ENCODE results near the gene DNALI1. TPM values are rescaled to one million over a fixed set of nuclear protein-coding genes. Genes with fewer than 3 reads are reported as not detected.

The DNALI1 gene
- total RNA-seq = 11.5 TPM in 2 replicates
- polyA plus RNA-seq = 33.1 and 38.8 TPM in 2 replicates

- Histone ChIP-seq H3K9me2 (replicated peaks; ENCODE audit: insufficient read depth) (no peaks in the 10 kb centered on the region), H3K9me3 (ENCODE audit: low read depth) (no peaks in the 10 kb centered on the region), H3K4me1 (ENCODE audit: insufficient read depth) (peaks cover 32% of the 10 kb centered on the region), H3K4me2 (peak within 1 kb of the TSS; percentile 88), H4K20me1 (ENCODE audit: insufficient read depth, poor library complexity, severe bottlenecking) (peaks cover 3% of the 10 kb centered on the region), H3K79me2 (peaks cover 27% of the 10 kb centered on the region), H3K36me3 (replicated peaks; ENCODE audit: insufficient read depth, low read depth) (no peaks in the 10 kb centered on the region), H3K27me3 (no peaks in the 10 kb centered on the region), H3K4me3 (peak within 1 kb of the TSS; percentile 72), H3K27ac (peak within 1 kb of the TSS; percentile 67), H2AFZ (peak within 1 kb of the TSS; percentile 88)
- TF ChIP-seq EZH2phosphoT487 (IDR thresholded peaks at IDR 0.05; ENCODE audit: low read depth, severe bottlenecking, unreplicated experiment) (no peak), CTCF (IDR thresholded peaks at IDR 0.05; ENCODE audit: poor library complexity) (no peak), EZH2 (IDR thresholded peaks at IDR 0.05; ENCODE audit: borderline replicate concordance) (no peak)
- DNase-seq (ENCODE audit: low spot score) = peak; percentile 96
- WGBS (ENCODE audit: low lambda C conversion rate, missing lambda C conversion rate) = 8% methylated on average over 31 of the region's 31 CpGs
Measured at GRCh38 chr1:37556712-37557196, at the start of gene DNALI1. Gene DNALI1 (plus strand): TSS chr1:37556940. CDS start chr1:37556995, 55 bp downstream.

- peaks cover 8% of the 10 kb centered on the region for H4K20me1 ChIP-seq (ENCODE audit: insufficient read depth, poor library complexity, severe bottlenecking)
- no peak overlapping the region for H3K4me2 ChIP-seq
- no peak overlapping the region for H3K4me3 ChIP-seq
- H3K9me2 ChIP-seq (replicated peaks; ENCODE audit: insufficient read depth) = no peaks in the 10 kb centered on the region
- H3K27ac ChIP-seq = no peak overlapping the region
- no peaks in the 10 kb centered on the region for H3K27me3 ChIP-seq
- peak; percentile 12 for TF ChIP-seq CTCF (IDR thresholded peaks at IDR 0.05; ENCODE audit: poor library complexity)
- no peak for TF ChIP-seq EZH2 (IDR thresholded peaks at IDR 0.05; ENCODE audit: borderline replicate concordance)
- no peak for TF ChIP-seq EZH2phosphoT487 (IDR thresholded peaks at IDR 0.05; ENCODE audit: low read depth, severe bottlenecking, unreplicated experiment)
- no peaks in the 10 kb centered on the region for H3K36me3 ChIP-seq (replicated peaks; ENCODE audit: insufficient read depth, low read depth)
- DNase-seq (ENCODE audit: low spot score) = no peak
- no peak overlapping the region for H2AFZ ChIP-seq
- WGBS (ENCODE audit: low lambda C conversion rate, missing lambda C conversion rate) = 85% methylated on average over 4 of the region's 4 CpGs
- H3K9me3 ChIP-seq (ENCODE audit: low read depth) = no peaks in the 10 kb centered on the region
- peaks cover 33% of the 10 kb centered on the region for H3K79me2 ChIP-seq
- H3K4me1 ChIP-seq (ENCODE audit: insufficient read depth) = peaks cover 6% of the 10 kb centered on the region
Measured at GRCh38 chr1:37509181-37509580, 47.6 kb upstream of the DNALI1 start.

- peak overlapping the region; percentile 95 for H3K27ac ChIP-seq
- 3% methylated on average over 18 of the region's 26 CpGs for WGBS (ENCODE audit: low lambda C conversion rate, missing lambda C conversion rate)
- peaks cover 8% of the 10 kb centered on the region for H4K20me1 ChIP-seq (ENCODE audit: insufficient read depth, poor library complexity, severe bottlenecking)
- peak overlapping the region; percentile 80 for H2AFZ ChIP-seq
- H3K4me3 ChIP-seq = peak overlapping the region; percentile 97
- H3K27me3 ChIP-seq = no peaks in the 10 kb centered on the region
- peaks cover 11% of the 10 kb centered on the region for H3K4me1 ChIP-seq (ENCODE audit: insufficient read depth)
- H3K9me2 ChIP-seq (replicated peaks; ENCODE audit: insufficient read depth) = no peaks in the 10 kb centered on the region
- no peaks in the 10 kb centered on the region for H3K9me3 ChIP-seq (ENCODE audit: low read depth)
- H3K36me3 ChIP-seq (replicated peaks; ENCODE audit: insufficient read depth, low read depth) = no peaks in the 10 kb centered on the region
- peaks cover 33% of the 10 kb centered on the region for H3K79me2 ChIP-seq
- peak overlapping the region; percentile 93 for H3K4me2 ChIP-seq
- peak; percentile 81 for DNase-seq (ENCODE audit: low spot score)
- no peak for TF ChIP-seq CTCF (IDR thresholded peaks at IDR 0.05; ENCODE audit: poor library complexity)
- no peak for TF ChIP-seq EZH2phosphoT487 (IDR thresholded peaks at IDR 0.05; ENCODE audit: low read depth, severe bottlenecking, unreplicated experiment)
- TF ChIP-seq EZH2 (IDR thresholded peaks at IDR 0.05; ENCODE audit: borderline replicate concordance) = no peak
Measured at GRCh38 chr1:37513795-37514349, 42.9 kb upstream of the DNALI1 start.

Data from hepatocyte (in vitro differentiated cells).